ENCODE data around the gene SH3PXD2B.

- TF ChIP-seq JUN (CRISPR knock-in tag; IDR thresholded peaks at IDR 0.05) (no peak), ATF6 (CRISPR knock-in tag; IDR thresholded peaks at IDR 0.05) (no peak), CTCF (IDR thresholded peaks at IDR 0.05) (no peak), ELF4 (CRISPR knock-in tag; IDR thresholded peaks at IDR 0.05; ENCODE audit: low read depth) (no peak), ZNF263 (CRISPR knock-in tag; IDR thresholded peaks at IDR 0.05; ENCODE audit: low read depth) (no peak), ETV6 (CRISPR knock-in tag; IDR thresholded peaks at IDR 0.05) (no peak), SMAD3 (CRISPR knock-in tag; IDR thresholded peaks at IDR 0.05; ENCODE audit: borderline replicate concordance) (no peak)
These were observed at the start of gene SH3PXD2B for GRCh38 chr5:172454358-172455086.
